ENCODE data around the gene CCM2L. TPM values are rescaled to one million over a fixed set of nuclear protein-coding genes. Genes with fewer than 3 reads are reported as not detected.
"Not testable (repeated sequence)": the region's sequence is repeated elsewhere in the genome, so short reads cannot be mapped to it uniquely, and the experiment has no call there.

The CCM2L gene
- polyA plus RNA-seq, 1 of the 3 experiments (the other 2 are of a cell fraction): not detected

DNA sequence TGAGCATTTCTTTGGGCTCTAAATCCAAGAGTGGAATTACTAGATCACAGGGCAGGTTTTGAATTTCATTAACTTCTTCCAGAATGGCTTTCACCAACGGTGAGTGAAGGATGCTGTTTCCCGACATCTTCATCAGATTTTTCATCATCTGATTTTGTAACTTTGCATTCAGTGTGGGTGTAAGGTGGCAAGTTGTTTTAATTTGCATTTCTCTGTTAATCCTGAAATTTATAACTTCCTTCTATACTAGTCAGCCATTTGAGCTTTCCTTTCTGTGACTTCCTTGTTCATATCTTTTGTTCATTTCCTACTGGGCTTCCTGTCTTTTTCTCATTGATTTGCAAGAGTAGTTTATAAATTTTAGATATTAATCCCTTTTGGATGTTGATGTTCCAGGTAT, 23.1 kb downstream of the CCM2L start:
- no peaks in the 10 kb centered on the region for H3K79me2 ChIP-seq (ENCODE audit: insufficient read depth)
- ChIA-PET CTCF (interaction anchor here (3.3 to 9.8 kb wide), 6 partner anchors 8 to 210 kb away, joined by 11 to 170 read pairs (median 50); partner anchors contain the start of gene PDRG1), POLR2A (no interaction called here)
- no peaks in the 10 kb centered on the region for H3K9me2 ChIP-seq
- H3K9me3 ChIP-seq: no peaks in the 10 kb centered on the region
- TF ChIP-seq CHD2 (IDR thresholded peaks at IDR 0.05; ENCODE audit: low read length, partially characterized antibody): no peak
- TF ChIP-seq JUND (IDR thresholded peaks at IDR 0.05): no peak
- no peak for TF ChIP-seq PBX3 (IDR thresholded peaks at IDR 0.05)
- TF ChIP-seq FOXM1 (IDR thresholded peaks at IDR 0.05; ENCODE audit: low read depth): no peak
- TF ChIP-seq GABPA (IDR thresholded peaks at IDR 0.05; ENCODE audit: low read depth): no peak
- H2AFZ ChIP-seq (ENCODE audit: low read depth): no peak overlapping the region
- H4K20me1 ChIP-seq (ENCODE audit: insufficient read depth): no peaks in the 10 kb centered on the region
- H3K27ac ChIP-seq (ENCODE audit: low read depth in 2 of 2, low read length in 1 of 2): no peak overlapping the region
- no peaks in the 10 kb centered on the region for H3K36me3 ChIP-seq (replicated peaks in 1 of 2; ENCODE audit: control insufficient read depth in 1 of 2, insufficient read depth in 2 of 2, low read length in 1 of 2)
- no peak overlapping the region for H3K9ac ChIP-seq
- peaks cover 38% of the 10 kb centered on the region for H3K27me3 ChIP-seq (ENCODE audit: insufficient read depth)
- 55% methylated on average over 2 of the region's 2 CpGs for WGBS (ENCODE audit: low lambda C conversion rate)
- no peak overlapping the region for H3K4me3 ChIP-seq (ENCODE audit: low read depth in 2 of 2, low read length in 1 of 2)
- peaks cover 4% of the 10 kb centered on the region for H3F3A ChIP-seq (replicated peaks; ENCODE audit: insufficient read depth)
- DNase-seq: no peak
- peaks cover 0 to 7% of the 10 kb centered on the region in 2 experiments; a peak in 1 of 4 replicates for H3K4me1 ChIP-seq (ENCODE audit: control insufficient read depth in 1 of 2, insufficient read depth in 2 of 2, low read depth in 1 of 2, low read length in 1 of 2)
- no peak overlapping the region for H3K4me2 ChIP-seq

DNA sequence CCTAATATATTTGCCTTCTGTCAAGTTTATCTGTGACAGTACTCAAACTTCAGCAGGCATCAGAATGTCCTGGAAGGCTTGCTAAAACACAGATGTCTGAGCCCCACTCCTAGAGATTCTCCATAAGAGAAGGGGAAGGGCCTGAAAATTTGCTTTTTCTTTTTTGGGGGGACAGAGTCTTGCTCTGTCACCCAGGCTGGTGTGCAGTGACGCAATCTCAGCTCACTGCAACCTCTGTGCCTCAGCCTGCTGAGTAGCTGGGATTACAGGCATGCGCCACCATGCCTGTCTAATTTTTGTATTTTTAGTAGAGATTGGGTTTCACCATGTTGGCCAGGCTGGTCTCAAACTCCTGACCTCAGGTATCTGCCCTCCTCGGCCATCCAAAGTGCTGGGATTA, 23.5 kb downstream of the CCM2L start:
- H3K9ac ChIP-seq: not testable (repeated sequence)

DNA sequence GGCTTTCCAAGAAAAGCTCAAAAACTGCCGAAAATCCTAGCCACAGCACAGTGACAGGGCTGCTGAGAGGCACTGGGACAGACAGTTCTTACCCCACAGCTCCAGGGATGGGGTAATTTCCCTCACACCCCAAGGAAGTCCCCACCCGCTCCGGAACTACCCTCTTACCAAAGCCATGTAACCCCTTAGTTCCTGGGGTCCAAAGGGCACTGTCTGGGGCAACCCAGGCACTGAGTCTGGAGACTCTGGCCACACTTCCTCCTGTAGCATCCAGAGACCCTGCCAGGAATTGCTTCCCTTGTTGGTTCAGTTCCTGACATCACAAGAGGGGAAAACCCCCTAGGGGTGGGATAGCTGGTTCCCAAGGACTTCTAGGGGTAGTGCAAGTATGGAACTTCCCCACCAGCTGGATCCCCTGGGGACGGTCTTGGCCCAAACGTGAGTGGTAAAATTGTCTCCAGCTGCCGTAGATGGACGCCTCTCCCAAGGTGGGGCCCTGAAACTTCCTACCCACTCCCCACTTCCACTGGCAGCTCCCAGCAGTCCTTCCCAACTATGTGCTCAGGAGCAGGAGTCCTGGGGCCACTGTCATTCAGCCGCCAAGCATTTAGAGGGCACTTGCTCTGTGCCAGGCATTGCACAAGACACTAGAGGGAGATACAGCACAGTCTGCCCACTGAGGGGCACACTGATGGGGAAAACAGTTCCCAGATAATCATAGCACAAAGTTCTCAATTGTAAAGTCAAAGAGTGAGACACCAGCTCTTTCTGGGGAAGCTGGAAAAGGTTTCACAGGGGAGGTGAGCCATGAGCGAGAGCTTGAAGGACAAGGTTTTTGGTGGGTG, 24.6 kb downstream of the CCM2L start:
- WGBS (ENCODE audit: low lambda C conversion rate): 27% methylated on average over 8 of the region's 9 CpGs
- Histone ChIP-seq H3K36me3 (replicated peaks in 1 of 2; ENCODE audit: control insufficient read depth in 1 of 2, insufficient read depth in 2 of 2, low read length in 1 of 2) (no peaks in the 10 kb centered on the region), H3K4me3 (ENCODE audit: low read depth in 2 of 2, low read length in 1 of 2) (no peak overlapping the region), H3K4me1 (ENCODE audit: control insufficient read depth in 1 of 2, insufficient read depth in 2 of 2, low read depth in 1 of 2, low read length in 1 of 2) (peaks cover 0 to 7% of the 10 kb centered on the region in 2 experiments; a peak in 1 of 4 replicates), H3F3A (replicated peaks; ENCODE audit: insufficient read depth) (peaks cover 4% of the 10 kb centered on the region), H2AFZ (ENCODE audit: low read depth) (no peak overlapping the region), H3K9me3 (no peaks in the 10 kb centered on the region), H3K27ac (ENCODE audit: low read depth in 2 of 2, low read length in 1 of 2) (no peak overlapping the region), H3K79me2 (ENCODE audit: insufficient read depth) (no peaks in the 10 kb centered on the region), H3K27me3 (ENCODE audit: insufficient read depth) (peaks cover 38% of the 10 kb centered on the region), H4K20me1 (ENCODE audit: insufficient read depth) (no peaks in the 10 kb centered on the region), H3K9me2 (no peaks in the 10 kb centered on the region), H3K9ac (no peak overlapping the region), H3K4me2 (no peak overlapping the region)
- CTCF ChIA-PET: interaction anchor here (0.6 to 9.8 kb wide), 11 partner anchors 12 to 211 kb away, joined by 3 to 170 read pairs (median 4); no protein-coding TSS in a partner anchor
- POLR2A ChIA-PET: no interaction called here
- peak; percentile 66 for TF ChIP-seq RAD21 (IDR thresholded peaks at IDR 0.05; ENCODE audit: low read length)
- no peak for TF ChIP-seq FOXM1 (IDR thresholded peaks at IDR 0.05; ENCODE audit: low read depth)
- no peak for TF ChIP-seq RCOR1 (IDR thresholded peaks at IDR 0.05; ENCODE audit: low read length)
- TF ChIP-seq CTCF (IDR thresholded peaks at IDR 0.05): peak; percentile 45
- no peak for TF ChIP-seq YY1 (IDR thresholded peaks at IDR 0.05; ENCODE audit: low read depth)
- TF ChIP-seq NFIC (IDR thresholded peaks at IDR 0.05; ENCODE audit: borderline replicate concordance): no peak
- TF ChIP-seq SMC3 (IDR thresholded peaks at IDR 0.05; ENCODE audit: low read depth, low read length): peak; percentile 54
- DNase-seq: no peak

More for the DNA sequence above, 23.5 kb downstream of the CCM2L start:
- H3K4me2 ChIP-seq; DNase-seq; H2AFZ ChIP-seq (ENCODE audit: low read depth); H3K27ac ChIP-seq (ENCODE audit: low read depth in 2 of 2, low read length in 1 of 2); H3K79me2 ChIP-seq (ENCODE audit: insufficient read depth); H3K4me3 ChIP-seq (ENCODE audit: low read depth in 2 of 2, low read length in 1 of 2); H3K9me2 ChIP-seq; H3K4me1 ChIP-seq (ENCODE audit: control insufficient read depth in 1 of 2, insufficient read depth in 2 of 2, low read depth in 1 of 2, low read length in 1 of 2); H3K36me3 ChIP-seq (replicated peaks in 1 of 2; ENCODE audit: control insufficient read depth in 1 of 2, insufficient read depth in 2 of 2, low read length in 1 of 2); POLR2A ChIA-PET; H3K9me3 ChIP-seq; H3F3A ChIP-seq (replicated peaks; ENCODE audit: insufficient read depth); H4K20me1 ChIP-seq (ENCODE audit: insufficient read depth): not testable (repeated sequence)
- peaks cover 38% of the 10 kb centered on the region for H3K27me3 ChIP-seq (ENCODE audit: insufficient read depth)
- 40% methylated on average over 3 of the region's 3 CpGs for WGBS (ENCODE audit: low lambda C conversion rate)
- CTCF ChIA-PET: interaction anchor here (3.3 to 9.8 kb wide), 6 partner anchors 8 to 210 kb away, joined by 11 to 170 read pairs (median 50); partner anchors contain the start of gene PDRG1

Data from SK-N-SH (cell line).